Lung (tissue), 12 donors: ENCODE data around the gene CASZ1. TPM values are rescaled to one million over a fixed set of nuclear protein-coding genes. Genes with fewer than 3 reads are reported as not detected.

Experiments used
- ATAC-seq: fragments of 200-7000 bp; cut with Tn5 transposase; one replicate; pipeline ENCODE4 v1.9.1; 2020; ENCODE audit warnings: moderate number of reproducible peaks; ENCODE audit not compliant: insufficient read depth, low FRiP score
- DNase-seq, 3 donors: peaks; one replicate each; pipeline ENCODE4 v3.0.0-alpha.2; 2013 to 2017
- H3K27ac ChIP-seq, 2 donors: one replicate each; pipeline ENCODE4 v1.5.1; 2013; ENCODE audit warnings: mild to moderate bottlenecking in 2 of 2, moderate library complexity in 2 of 2, control low read depth in 1 of 2, inconsistent platforms in 1 of 2, low read depth in 1 of 2, low read length in 1 of 2
- H3K27me3 ChIP-seq, 3 donors: one replicate each; pipeline ENCODE4 v1.5.1; 2013; ENCODE audit warnings: low read length in 2 of 3; ENCODE audit not compliant: control insufficient read depth in 3 of 3, insufficient read depth in 3 of 3
- H3K36me3 ChIP-seq, 4 donors: one replicate each; pipeline ENCODE4 v1.5.1; 2013; ENCODE audit warnings: low read length in 4 of 4, mild to moderate bottlenecking in 1 of 4, moderate library complexity in 1 of 4; ENCODE audit not compliant: control insufficient read depth in 4 of 4, insufficient read depth in 4 of 4
- H3K4me1 ChIP-seq, 5 donors: one replicate each; pipeline ENCODE4 v1.5.1; 2013; ENCODE audit warnings: low read length in 5 of 5, mild to moderate bottlenecking in 2 of 5, moderate library complexity in 1 of 5; ENCODE audit not compliant: control insufficient read depth in 5 of 5, insufficient read depth in 5 of 5
- H3K4me3 ChIP-seq: one replicate; pipeline ENCODE4 v1.5.1; 2013; ENCODE audit warnings: mild to moderate bottlenecking, control low read depth, moderate library complexity
- H3K9ac ChIP-seq, 2 donors: one replicate each; pipeline ENCODE4 v1.5.1; 2013; ENCODE audit warnings: low read length in 2 of 2, control low read depth in 1 of 2; ENCODE audit not compliant: insufficient read depth in 1 of 2
- H3K9me3 ChIP-seq, 4 donors: one replicate each; pipeline ENCODE4 v1.5.1; 2013; ENCODE audit warnings: low read length in 3 of 4, mild to moderate bottlenecking in 1 of 4, moderate library complexity in 1 of 4; ENCODE audit not compliant: control insufficient read depth in 4 of 4, insufficient read depth in 3 of 4
- WGBS, 2 donors: extraction: QIAGEN DNeasy Blood & Tissue Kit; methylation state at CpG; one replicate each; pipeline ENCODE4 v1.1.7; 2013; 5-methylcytosine and 5-hydroxymethylcytosine counted together
- polyA plus RNA-seq, 2 donors: library from polyadenylated mRNA; stranded (reverse); fragments of 200-250 nt; gene quantifications; one replicate each; pipeline ENCODE4 v1.2.1, GENCODE V29; 2013
- total RNA-seq, 2 donors: library from RNA; depleted of rRNA in 1 of 2; stranded (reverse); fragments of >200 nt in 1 of 2; gene quantifications; one replicate each; pipeline ENCODE4 v1.2.1, GENCODE V29; 2014 to 2021
- TF ChIP-seq, protein P1 (sequence below): IDR thresholded peaks from 2 replicates; pipeline ENCODE4 v1.5.1; 2012; ENCODE audit warnings: mild to moderate bottlenecking; ENCODE audit errors: control extremely low read depth, extremely low read depth
- donor health status: control.
- donor health status: control.
- donor health status: Bipolar disorder and iron deficiency.
- donor health status: healthy.
- donor health status: DM: yes; HTN: yes; CAD: no.

CASZ1 gene
- total and polyA plus RNA-seq, 4 donors, result 10.3 to 69.9 (median 40.5) TPM

DNA sequence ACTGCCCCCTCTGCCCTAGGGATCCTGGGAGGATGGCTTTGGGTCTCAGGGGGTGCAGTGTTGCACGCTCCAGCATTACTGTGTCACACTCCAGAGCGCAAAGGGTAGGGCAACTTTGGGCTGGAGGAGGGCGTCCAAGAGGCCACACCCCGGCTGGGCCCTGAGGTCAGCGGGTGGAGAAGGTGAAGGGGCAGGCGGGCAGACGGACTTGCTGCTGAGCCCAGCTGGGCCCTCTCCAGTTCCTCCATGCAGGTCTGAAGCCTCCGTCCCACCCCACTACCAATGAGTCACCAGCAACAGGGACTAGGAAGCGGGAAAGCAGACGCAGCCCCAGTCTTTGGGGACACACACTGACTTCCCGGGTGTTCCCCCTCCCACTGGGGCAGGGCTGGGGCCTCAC, 116.0 kb downstream of the CASZ1 start:
- no peaks in the 10 kb centered on the region for H3K36me3 ChIP-seq
- DNase-seq, result no peak
- TF ChIP-seq, protein P1, sequence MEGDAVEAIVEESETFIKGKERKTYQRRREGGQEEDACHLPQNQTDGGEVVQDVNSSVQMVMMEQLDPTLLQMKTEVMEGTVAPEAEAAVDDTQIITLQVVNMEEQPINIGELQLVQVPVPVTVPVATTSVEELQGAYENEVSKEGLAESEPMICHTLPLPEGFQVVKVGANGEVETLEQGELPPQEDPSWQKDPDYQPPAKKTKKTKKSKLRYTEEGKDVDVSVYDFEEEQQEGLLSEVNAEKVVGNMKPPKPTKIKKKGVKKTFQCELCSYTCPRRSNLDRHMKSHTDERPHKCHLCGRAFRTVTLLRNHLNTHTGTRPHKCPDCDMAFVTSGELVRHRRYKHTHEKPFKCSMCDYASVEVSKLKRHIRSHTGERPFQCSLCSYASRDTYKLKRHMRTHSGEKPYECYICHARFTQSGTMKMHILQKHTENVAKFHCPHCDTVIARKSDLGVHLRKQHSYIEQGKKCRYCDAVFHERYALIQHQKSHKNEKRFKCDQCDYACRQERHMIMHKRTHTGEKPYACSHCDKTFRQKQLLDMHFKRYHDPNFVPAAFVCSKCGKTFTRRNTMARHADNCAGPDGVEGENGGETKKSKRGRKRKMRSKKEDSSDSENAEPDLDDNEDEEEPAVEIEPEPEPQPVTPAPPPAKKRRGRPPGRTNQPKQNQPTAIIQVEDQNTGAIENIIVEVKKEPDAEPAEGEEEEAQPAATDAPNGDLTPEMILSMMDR, result no peak
- peaks cover 4 to 61% (median 48%) of the 10 kb centered on the region in 5 donors for H3K4me1 ChIP-seq
- ATAC-seq, result no peak
- peak overlapping the region in 1 of 2 donors; percentile 72 for H3K27ac ChIP-seq
- no peak overlapping the region for H3K4me3 ChIP-seq
- H3K9me3 ChIP-seq, result no peaks in the 10 kb centered on the region
- WGBS, 2 donors, result 60 to 80% methylated on average over 9 to 11 of the region's 11 CpGs
- no peaks in the 10 kb centered on the region for H3K27me3 ChIP-seq
- no peak overlapping the region for H3K9ac ChIP-seq

DNA sequence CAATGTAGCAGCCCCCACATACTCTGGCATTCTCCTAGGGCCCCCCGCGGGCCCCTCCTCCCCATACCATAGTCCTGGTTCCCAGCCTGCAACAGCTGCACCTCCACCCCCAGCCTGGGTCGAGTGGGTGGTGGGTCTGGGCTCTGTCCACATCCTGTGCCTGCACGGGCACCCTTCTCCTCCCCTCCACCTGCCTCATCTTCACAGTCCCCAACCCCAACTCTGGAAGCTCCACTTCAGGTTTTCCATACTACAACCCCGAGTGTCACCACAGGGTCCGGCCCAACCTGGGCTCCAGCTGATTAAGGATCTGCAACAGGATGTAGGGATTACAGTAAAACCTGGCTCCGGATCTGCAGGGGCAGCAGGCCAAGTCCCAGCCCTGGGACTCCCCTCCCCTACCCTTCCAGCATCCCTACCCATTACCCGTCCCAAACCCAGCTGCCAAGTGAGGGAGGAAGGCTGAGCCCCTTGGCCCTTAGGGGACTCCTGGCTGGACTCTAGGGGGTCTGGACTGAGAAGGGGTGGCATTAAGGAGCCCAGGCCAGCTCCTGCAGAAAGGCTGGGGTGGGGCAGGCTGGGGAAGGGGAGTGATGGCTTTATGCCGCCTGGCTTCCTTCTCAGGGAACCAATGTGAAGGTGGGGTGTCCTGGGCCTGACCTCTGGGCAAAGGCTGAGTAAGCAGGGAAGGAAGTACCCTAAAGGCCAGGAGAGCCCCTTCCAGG, 116.8 kb downstream of the CASZ1 start:
- Histone ChIP-seq H3K27me3 (no peaks in the 10 kb centered on the region), H3K9ac (no peak overlapping the region), H3K4me1 (peaks cover 4 to 58% (median 43%) of the 10 kb centered on the region in 5 donors), H3K4me3 (no peak overlapping the region), H3K9me3 (no peaks in the 10 kb centered on the region), H3K36me3 (no peaks in the 10 kb centered on the region), H3K27ac (peak overlapping the region in 1 of 2 donors; percentile 78)
- DNase-seq (peak; percentile 81 to 90 (median 84)), ATAC-seq (peak; percentile 15)
- TF ChIP-seq, protein P1, result no peak
- 39 to 43% methylated on average over 9 of the region's 9 CpGs for WGBS, 2 donors

DNA sequence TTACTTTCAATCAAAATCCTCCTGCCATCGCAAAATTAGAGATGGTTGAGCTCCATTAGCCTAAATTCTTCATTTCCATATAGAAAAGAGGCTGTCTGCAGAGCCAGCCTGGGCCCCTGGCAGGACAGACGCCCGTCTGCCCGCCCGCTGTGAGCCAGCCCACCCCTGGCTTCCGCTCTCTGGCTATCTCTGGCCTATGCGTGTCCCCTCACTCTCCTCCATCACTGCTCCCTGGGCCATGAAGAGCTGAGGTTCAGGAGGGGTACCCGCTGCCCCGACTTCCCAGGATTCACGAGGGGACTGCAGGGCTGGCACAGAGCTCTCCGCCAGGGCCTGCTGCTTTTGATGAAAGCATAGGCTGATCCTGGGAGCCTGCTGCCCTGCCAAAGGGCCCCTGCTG, 117.6 kb downstream of the CASZ1 start:
- Histone ChIP-seq H3K27me3 (no peaks in the 10 kb centered on the region), H3K4me1 (peaks cover 4 to 58% (median 43%) of the 10 kb centered on the region in 5 donors), H3K9me3 (no peaks in the 10 kb centered on the region), H3K27ac (peak overlapping the region in 1 of 2 donors; percentile 78), H3K36me3 (no peaks in the 10 kb centered on the region), H3K4me3 (no peak overlapping the region), H3K9ac (no peak overlapping the region)
- WGBS, 2 donors, result 81 to 82% methylated on average over 11 of the region's 11 CpGs
- no peak for ATAC-seq
- DNase-seq, result no peak
- TF ChIP-seq, protein P1, result no peak
